GM18951 (cell line): ENCODE measurements around the gene PALB2.

ENCODE experiments used
- POLR2A ChIP-seq: IDR thresholded peaks from 4 replicates; pipeline ENCODE4 v1.6.1; 2011; ENCODE audit warnings: mild to moderate bottlenecking; ENCODE audit not compliant: insufficient read length, insufficient read depth; ENCODE audit errors: extremely low read depth
- in situ Hi-C: fragments of 300-500 bp; cut with MboI; formaldehyde crosslinking; loops from one replicate; pipeline ENCODE4 v1.12.0; 2022; ENCODE audit warnings: low sequenced_read_pairs, mixed read lengths, inconsistent platforms; ENCODE audit not compliant: unreplicated experiment

PALB2 gene

GRCh38 chr16:23640931-23641765 is at the start of gene PALB2, which contains the start of gene DCTN5:
PALB2 (minus strand) TSS chr16:23641310; CDS start chr16:23641157, 153 bp downstream.
DCTN5 (plus strand) TSS chr16:23641466; CDS start chr16:23641543, 77 bp downstream.
- peak; percentile 80 for TF ChIP-seq POLR2A
- in situ Hi-C loops = no loop called here

GRCh38 chr16:23689442-23690187 is 48.5 kb upstream of the PALB2 start:
- TF ChIP-seq POLR2A = no peak
- in situ Hi-C loops = no loop called here

- TF ChIP-seq POLR2A = no peak
- in situ Hi-C loops = no loop called here
Measured at GRCh38 chr16:23687034-23687808, 46.1 kb upstream of the PALB2 start.

- in situ Hi-C loops = no loop called here
- no peak for TF ChIP-seq POLR2A
Measured at GRCh38 chr16:23683487-23683886, 42.4 kb upstream of the PALB2 start.

GRCh38 chr16:23682181-23682580 is 41.1 kb upstream of the PALB2 start:
- in situ Hi-C loops = no loop called here
- TF ChIP-seq POLR2A = no peak

- no peak for TF ChIP-seq POLR2A
Measured at GRCh38 chr16:23679986-23680336, 38.9 kb upstream of the PALB2 start.

GRCh38 chr16:23679274-23679985 is 38.3 kb upstream of the PALB2 start:
- no peak for TF ChIP-seq POLR2A
- in situ Hi-C loops = no loop called here

More at GRCh38 chr16:23679986-23680336, 38.9 kb upstream of the PALB2 start:
- in situ Hi-C loops = no loop called here

GRCh38 chr16:23678430-23679273 is 37.5 kb upstream of the PALB2 start, which contains the start of gene PLK1:
PLK1 (plus strand) TSS chr16:23678889; CDS start chr16:23678933, 44 bp downstream.
- TF ChIP-seq POLR2A = peak; percentile 73
- in situ Hi-C loops = no loop called here

- in situ Hi-C loops = no loop called here
- TF ChIP-seq POLR2A = no peak
Measured at GRCh38 chr16:23676924-23677480, 35.9 kb upstream of the PALB2 start.

GRCh38 chr16:23673971-23674614 is 33.0 kb upstream of the PALB2 start:
- no peak for TF ChIP-seq POLR2A
- in situ Hi-C loops = no loop called here
